Osteoblast (primary cell): ENCODE measurements around the gene ITGB2. TPM values are rescaled to one million over a fixed set of nuclear protein-coding genes. Genes with fewer than 3 reads are reported as not detected.

Experiments
- DNase-seq: peaks from one replicate; pipeline ENCODE4 v3.0.0; 2011; ENCODE audit warnings: low spot score, mixed read lengths; ENCODE audit not compliant: insufficient read length; ENCODE audit errors: missing footprints
- H2AFZ ChIP-seq: 2 replicates; pipeline ENCODE4 v1.6.0; 2011; ENCODE audit warnings: mild to moderate bottlenecking, low read length
- H3K27ac ChIP-seq: 2 replicates; pipeline ENCODE4 v1.5.1; 2011; ENCODE audit warnings: mild to moderate bottlenecking, low read depth, low read length, moderate library complexity
- H3K27me3 ChIP-seq: 2 replicates; pipeline ENCODE4 v1.6.0; 2012; ENCODE audit warnings: mild to moderate bottlenecking, control low read depth, inconsistent platforms, low read length, moderate library complexity; ENCODE audit not compliant: insufficient read depth
- H3K36me3 ChIP-seq: 2 replicates; pipeline ENCODE4 v1.5.1; 2011; ENCODE audit warnings: mild to moderate bottlenecking, low read length, control low read depth, moderate library complexity; ENCODE audit not compliant: insufficient read depth
- H3K4me1 ChIP-seq: 2 replicates; pipeline ENCODE4 v1.5.1; 2011; ENCODE audit warnings: mild to moderate bottlenecking, low read length, control low read depth, moderate library complexity; ENCODE audit not compliant: insufficient read depth
- H3K4me2 ChIP-seq: 2 replicates; pipeline ENCODE4 v1.6.0; 2011; ENCODE audit warnings: mild to moderate bottlenecking, low read length; ENCODE audit not compliant: insufficient read depth
- H3K4me3 ChIP-seq: fragments of 200-600 bp; sonication (generic); 3 replicates; pipeline ENCODE4 v1.5.1; 2012; ENCODE audit warnings: mild to moderate bottlenecking, low read length, inconsistent platforms; ENCODE audit not compliant: insufficient read depth
- H3K79me2 ChIP-seq: 2 replicates; pipeline ENCODE4 v1.6.0; 2012; ENCODE audit warnings: mild to moderate bottlenecking, low read length, control low read depth, inconsistent platforms; ENCODE audit not compliant: insufficient read depth
- H3K9me3 ChIP-seq: 2 replicates; pipeline ENCODE4 v1.5.1; 2011; ENCODE audit warnings: low read depth, low read length, control low read depth
- H4K20me1 ChIP-seq: 2 replicates; pipeline ENCODE4 v1.6.0; 2012; ENCODE audit warnings: mild to moderate bottlenecking, low read length, control low read depth; ENCODE audit not compliant: insufficient read depth
- total RNA-seq: library from RNA; depleted of rRNA; stranded (reverse); fragments of >200 nt; gene quantifications from 2 replicates; pipeline ENCODE4 v1.2.3, GENCODE V29; 2012
- TF ChIP-seq, protein P1 (sequence below): IDR thresholded peaks from 2 replicates; pipeline ENCODE4 v1.5.1; 2011; ENCODE audit warnings: mild to moderate bottlenecking, low read depth, low read length, moderate library complexity; ENCODE audit errors: extremely low read depth

Gene ITGB2
- total RNA-seq, 1 donor = 15.2 TPM

GRCh38 chr21:44927259-44927586 lies 6.5 kb upstream of the ITGB2 start:
- no peaks in the 10 kb centered on the region for H4K20me1 ChIP-seq
- H3K4me2 ChIP-seq = peak overlapping the region; percentile 87
- TF ChIP-seq, protein P1, sequence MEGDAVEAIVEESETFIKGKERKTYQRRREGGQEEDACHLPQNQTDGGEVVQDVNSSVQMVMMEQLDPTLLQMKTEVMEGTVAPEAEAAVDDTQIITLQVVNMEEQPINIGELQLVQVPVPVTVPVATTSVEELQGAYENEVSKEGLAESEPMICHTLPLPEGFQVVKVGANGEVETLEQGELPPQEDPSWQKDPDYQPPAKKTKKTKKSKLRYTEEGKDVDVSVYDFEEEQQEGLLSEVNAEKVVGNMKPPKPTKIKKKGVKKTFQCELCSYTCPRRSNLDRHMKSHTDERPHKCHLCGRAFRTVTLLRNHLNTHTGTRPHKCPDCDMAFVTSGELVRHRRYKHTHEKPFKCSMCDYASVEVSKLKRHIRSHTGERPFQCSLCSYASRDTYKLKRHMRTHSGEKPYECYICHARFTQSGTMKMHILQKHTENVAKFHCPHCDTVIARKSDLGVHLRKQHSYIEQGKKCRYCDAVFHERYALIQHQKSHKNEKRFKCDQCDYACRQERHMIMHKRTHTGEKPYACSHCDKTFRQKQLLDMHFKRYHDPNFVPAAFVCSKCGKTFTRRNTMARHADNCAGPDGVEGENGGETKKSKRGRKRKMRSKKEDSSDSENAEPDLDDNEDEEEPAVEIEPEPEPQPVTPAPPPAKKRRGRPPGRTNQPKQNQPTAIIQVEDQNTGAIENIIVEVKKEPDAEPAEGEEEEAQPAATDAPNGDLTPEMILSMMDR = no peak
- H3K27me3 ChIP-seq = peaks cover 5% of the 10 kb centered on the region
- peaks cover 63% of the 10 kb centered on the region for H3K4me1 ChIP-seq
- H3K79me2 ChIP-seq = no peaks in the 10 kb centered on the region
- H3K36me3 ChIP-seq = no peaks in the 10 kb centered on the region
- H2AFZ ChIP-seq = no peak overlapping the region
- no peak for DNase-seq
- H3K9me3 ChIP-seq = no peaks in the 10 kb centered on the region
- H3K4me3 ChIP-seq = peak overlapping the region; percentile 64
- H3K27ac ChIP-seq = peak overlapping the region; percentile 19

- TF ChIP-seq, protein P1 = no peak
- Histone ChIP-seq H3K4me1 (peaks cover 59% of the 10 kb centered on the region), H3K4me3 (no peak overlapping the region), H3K9me3 (no peaks in the 10 kb centered on the region), H3K27me3 (peaks cover 1% of the 10 kb centered on the region), H3K4me2 (peak overlapping the region; percentile 87), H2AFZ (no peak overlapping the region), H3K36me3 (no peaks in the 10 kb centered on the region), H3K27ac (peak overlapping the region; percentile 19), H3K79me2 (no peaks in the 10 kb centered on the region), H4K20me1 (no peaks in the 10 kb centered on the region)
- peak; percentile 94 for DNase-seq
These were observed 5.8 kb upstream of the ITGB2 start for GRCh38 chr21:44926331-44927101.

DNA sequence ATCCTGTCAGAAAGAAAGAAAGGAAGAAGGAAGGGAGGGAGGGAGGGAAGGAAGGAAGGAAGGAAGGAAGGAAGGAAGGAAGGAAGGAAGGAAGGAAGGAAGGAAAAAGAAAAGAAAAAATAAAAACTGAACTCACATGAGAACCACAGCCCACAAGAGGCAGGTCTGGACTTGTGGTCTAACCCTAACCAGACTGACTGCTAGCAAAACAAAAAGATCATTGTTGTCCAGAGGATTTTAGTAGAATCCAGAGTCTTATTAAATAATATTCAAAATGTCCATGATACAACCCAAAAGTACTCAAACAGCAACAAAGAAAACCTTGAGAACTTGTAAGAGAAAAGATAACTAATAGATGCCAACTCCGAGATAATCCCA lies 4.7 kb upstream of the ITGB2 start:
- Histone ChIP-seq H3K4me1 (peaks cover 49% of the 10 kb centered on the region), H3K79me2 (no peaks in the 10 kb centered on the region), H3K4me3 (no peak overlapping the region), H3K27ac (peak overlapping the region; percentile 61), H3K27me3 (no peaks in the 10 kb centered on the region), H2AFZ (no peak overlapping the region), H3K4me2 (peak overlapping the region; percentile 62), H3K36me3 (no peaks in the 10 kb centered on the region), H3K9me3 (no peaks in the 10 kb centered on the region), H4K20me1 (no peaks in the 10 kb centered on the region)
- TF ChIP-seq, protein P1 = no peak
- no peak for DNase-seq

DNA sequence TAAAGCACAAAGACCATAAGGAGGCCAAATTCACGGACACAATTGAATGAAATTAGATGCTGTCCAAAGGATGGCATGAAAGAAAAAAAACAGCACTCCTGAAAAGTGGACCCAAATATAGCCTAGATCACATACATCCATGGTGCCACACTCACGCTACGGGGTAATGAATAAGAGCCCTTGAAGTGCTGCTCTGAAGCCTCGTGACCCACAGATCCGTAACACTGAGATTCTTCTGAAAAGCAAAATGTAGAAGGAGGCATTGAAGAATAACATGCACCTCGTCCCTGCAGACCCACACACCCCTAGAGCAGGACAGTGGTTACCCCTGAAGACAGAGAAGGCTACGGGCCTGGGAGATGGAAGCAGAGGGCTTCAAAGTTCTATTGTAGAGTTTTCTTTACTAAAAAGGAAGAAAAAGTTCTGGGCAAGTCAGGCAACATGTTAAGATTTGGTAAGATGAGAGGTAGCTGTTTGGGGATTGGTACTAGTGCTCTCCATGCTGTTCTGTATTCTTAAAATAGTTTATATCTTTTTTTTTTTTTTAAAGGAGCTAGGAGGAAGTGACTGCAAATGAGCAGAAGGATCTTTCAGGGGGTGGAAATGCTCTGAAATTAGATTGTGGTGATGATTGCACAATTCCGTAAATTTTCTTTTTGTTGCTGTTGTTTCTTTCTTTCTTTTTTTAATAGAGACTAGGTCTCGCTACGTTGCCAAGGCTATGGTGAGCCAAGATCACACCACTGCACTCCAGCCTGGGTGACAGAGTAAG lies 4.1 kb upstream of the ITGB2 start:
- Histone ChIP-seq H3K4me2 (peak overlapping the region; percentile 62), H3K79me2 (no peaks in the 10 kb centered on the region), H3K4me1 (peaks cover 49% of the 10 kb centered on the region), H3K9me3 (no peaks in the 10 kb centered on the region), H3K27me3 (no peaks in the 10 kb centered on the region), H3K36me3 (no peaks in the 10 kb centered on the region), H2AFZ (peak overlapping the region; percentile 40), H3K4me3 (no peak overlapping the region), H3K27ac (peak overlapping the region; percentile 61), H4K20me1 (no peaks in the 10 kb centered on the region)
- peak; percentile 86 for DNase-seq
- TF ChIP-seq, protein P1 = no peak
